Tibial nerve (tissue), 3 donors: ENCODE results near the gene OR2V2.

Source experiments
- CTCF ChIP-seq, 5 experiments: fragments of 200-600 bp in 3 of 5; fragments of 450-650 bp in 2 of 5; sonication (generic) in 3 of 5; IDR thresholded peaks; one replicate each; pipeline ENCODE4 v1.5.1; 2016 to 2019; ENCODE audit warnings: antibody characterized with exemption in 5 of 5, mild to moderate bottlenecking in 3 of 5, moderate library complexity in 2 of 5
- POLR2A ChIP-seq, 2 donors: fragments of 450-650 bp; IDR thresholded peaks; one replicate each; pipeline ENCODE4 v1.6.1; 2017; ENCODE audit warnings: antibody characterized with exemption in 2 of 2, mild to moderate bottlenecking in 2 of 2, moderate library complexity in 2 of 2

GRCh38 chr5:181163487-181164075, 16.2 kb downstream of the OR2V2 start:
- TF ChIP-seq POLR2A (IDR thresholded peaks at IDR 0.05) (no peak), CTCF (IDR thresholded peaks at IDR 0.05) (no peak)
